ENCODE results near the gene MYLK.

DNA sequence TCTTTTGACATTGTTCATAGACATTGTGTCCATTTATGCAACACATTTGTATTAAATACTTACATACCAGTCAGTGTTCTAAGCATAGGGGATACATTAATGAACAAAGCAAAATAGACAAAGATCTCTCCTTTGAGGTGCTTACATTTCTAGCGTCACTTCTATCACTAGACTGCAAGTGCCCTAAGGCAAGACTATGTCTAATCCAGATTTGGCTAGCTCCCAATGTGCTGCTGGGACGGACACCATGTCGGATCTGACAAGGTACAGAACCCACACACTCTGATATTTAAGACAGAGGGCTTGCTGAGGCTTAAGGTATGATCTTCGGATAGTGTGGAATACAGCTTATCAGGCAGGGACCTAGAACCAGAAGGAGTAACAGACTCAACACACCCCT, 41.4 kb downstream of the MYLK start:
- TF ChIP-seq CTCF (IDR thresholded peaks at IDR 0.05; ENCODE audit: low read depth, low read length, missing input control) (no peak), RAD21 (IDR thresholded peaks at IDR 0.05) (no peak), TAF1 (conservative IDR thresholded peaks at IDR 0.05) (no peak)

Data from liver (tissue), 3 donors.